Body of pancreas (tissue), 4 donors: Measurements from ENCODE around the gene NCAPD2. TPM values are rescaled to one million over a fixed set of nuclear protein-coding genes. Genes with fewer than 3 reads are reported as not detected.

ENCODE experiments used
- ATAC-seq: fragments of 150-250 bp; one replicate; pipeline ENCODE4 v1.9.1; 2016
- DNase-seq, 4 donors: peaks; one replicate each; pipeline ENCODE4 v3.0.0-alpha.2; 2019
- H3K27ac ChIP-seq, 4 donors: fragments of 200-600 bp; sonication (generic); 1 replicate in 3 of 4; 2 replicates in 1 of 4; pipeline versions ENCODE4 v1.5.1 to v1.6.1; 2016 to 2019; ENCODE audit warnings: mild to moderate bottlenecking in 1 of 4, mixed read lengths in 1 of 4, moderate library complexity in 1 of 4
- H3K27me3 ChIP-seq, 2 donors: fragments of 200-600 bp; sonication (generic); one replicate each; pipeline ENCODE4 v1.6.0; 2016; ENCODE audit warnings: mild to moderate bottlenecking in 1 of 2
- H3K36me3 ChIP-seq, 2 donors: fragments of 200-600 bp; sonication (generic); replicated peaks in 1 of 2; 2 replicates each; pipeline ENCODE4 v1.5.1; 2016; ENCODE audit warnings: low read depth in 2 of 2; ENCODE audit not compliant: insufficient read depth in 1 of 2
- H3K4me1 ChIP-seq: fragments of 200-600 bp; sonication (generic); one replicate; pipeline ENCODE4 v1.6.0; 2016
- H3K4me3 ChIP-seq, 2 donors: fragments of 200-600 bp; sonication (generic); 1 replicate in 1 of 2; 2 replicates in 1 of 2; pipeline ENCODE4 v1.5.1; 2016 to 2019
- H3K9me3 ChIP-seq, 3 donors: fragments of 200-600 bp; sonication (generic); 1 replicate in 2 of 3; 2 replicates in 1 of 3; pipeline ENCODE4 v1.5.1; 2016
- POLR2A ChIP-seq, 3 donors: fragments of 450-650 bp; IDR thresholded peaks; one replicate each; pipeline ENCODE4 v1.6.1; 2016; ENCODE audit warnings: antibody characterized with exemption in 3 of 3, mild to moderate bottlenecking in 2 of 3
- WGBS, 2 donors: methylation state at CpG; one replicate each; pipeline ENCODE4 v1.1.5; 2017; 5-methylcytosine and 5-hydroxymethylcytosine counted together
- intact Hi-C: fragments of 100-400 bp; cut with DNase I; formaldehyde crosslinking; loops from one replicate; pipeline ENCODE4 v1.15.1; 2023
- total RNA-seq, 2 donors: library from RNA; depleted of rRNA; stranded (reverse); fragments of >200 nt; gene quantifications; one replicate each; pipeline ENCODE4 v1.1.0, GENCODE V29; 2016
- TF ChIP-seq, protein P1 (sequence below), 7 experiments: fragments of 450-650 bp in 4 of 7; fragments of 200-600 bp in 3 of 7; sonication (generic) in 3 of 7; IDR thresholded peaks; one replicate each; pipeline ENCODE4 v1.5.1; 2016 to 2019; ENCODE audit warnings: antibody characterized with exemption in 7 of 7

NCAPD2 gene
- total RNA-seq, 2 donors from 2014 or later: 9.3 to 46.1 TPM

DNA sequence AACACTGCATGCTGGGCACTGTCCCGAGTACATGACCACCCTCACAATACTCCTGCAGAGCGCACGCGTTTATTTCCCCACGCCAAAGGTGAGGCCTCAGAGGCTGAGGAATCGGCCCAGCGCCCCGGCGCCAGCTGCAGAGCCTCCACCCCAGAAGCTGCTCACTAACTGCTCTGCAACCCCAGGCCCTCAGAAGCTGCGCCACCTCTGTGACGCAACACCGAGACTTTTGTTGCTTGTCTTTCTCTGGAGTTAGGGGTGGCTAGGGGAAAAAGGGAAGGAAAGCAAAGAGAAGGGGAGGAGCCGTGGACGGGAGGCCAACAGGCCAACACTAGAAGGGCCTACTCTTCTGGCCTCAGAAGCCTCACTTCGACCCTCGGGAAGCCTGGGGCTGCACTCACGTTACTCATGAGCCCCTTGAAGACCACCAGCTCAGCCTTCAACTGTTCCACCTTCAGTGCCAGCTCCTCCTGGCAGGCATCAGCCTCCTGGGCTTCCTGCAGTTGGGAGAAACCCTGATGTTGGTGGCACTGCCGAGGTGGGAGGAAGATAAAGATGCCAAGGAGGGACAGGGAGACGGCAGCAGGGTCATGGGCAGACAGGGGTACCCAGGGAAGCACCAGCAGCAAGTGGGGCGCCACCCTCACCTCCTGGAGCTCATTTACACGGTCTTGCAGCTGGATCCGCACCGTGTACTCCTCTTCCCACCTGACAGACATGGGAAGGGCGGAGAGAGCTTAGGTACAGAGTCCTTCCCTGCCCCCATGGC is 56.6 kb downstream of the NCAPD2 start:
- Histone ChIP-seq H3K4me1 (peaks cover 27% of the 10 kb centered on the region), H3K9me3 (no peaks in the 10 kb centered on the region), H3K4me3 (no peak overlapping the region), H3K27ac (peak overlapping the region in 2 of 4 donors; percentile 35 to 46), H3K27me3 (no peaks in the 10 kb centered on the region), H3K36me3 (peaks cover 0 to 3% of the 10 kb centered on the region in 2 donors)
- no peak for DNase-seq
- WGBS, 2 donors: 66 to 94% methylated on average over 20 to 23 of the region's 24 CpGs
- intact Hi-C loops: no loop called here
- no peak for ATAC-seq
- TF ChIP-seq, protein P1, sequence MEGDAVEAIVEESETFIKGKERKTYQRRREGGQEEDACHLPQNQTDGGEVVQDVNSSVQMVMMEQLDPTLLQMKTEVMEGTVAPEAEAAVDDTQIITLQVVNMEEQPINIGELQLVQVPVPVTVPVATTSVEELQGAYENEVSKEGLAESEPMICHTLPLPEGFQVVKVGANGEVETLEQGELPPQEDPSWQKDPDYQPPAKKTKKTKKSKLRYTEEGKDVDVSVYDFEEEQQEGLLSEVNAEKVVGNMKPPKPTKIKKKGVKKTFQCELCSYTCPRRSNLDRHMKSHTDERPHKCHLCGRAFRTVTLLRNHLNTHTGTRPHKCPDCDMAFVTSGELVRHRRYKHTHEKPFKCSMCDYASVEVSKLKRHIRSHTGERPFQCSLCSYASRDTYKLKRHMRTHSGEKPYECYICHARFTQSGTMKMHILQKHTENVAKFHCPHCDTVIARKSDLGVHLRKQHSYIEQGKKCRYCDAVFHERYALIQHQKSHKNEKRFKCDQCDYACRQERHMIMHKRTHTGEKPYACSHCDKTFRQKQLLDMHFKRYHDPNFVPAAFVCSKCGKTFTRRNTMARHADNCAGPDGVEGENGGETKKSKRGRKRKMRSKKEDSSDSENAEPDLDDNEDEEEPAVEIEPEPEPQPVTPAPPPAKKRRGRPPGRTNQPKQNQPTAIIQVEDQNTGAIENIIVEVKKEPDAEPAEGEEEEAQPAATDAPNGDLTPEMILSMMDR (IDR thresholded peaks at IDR 0.05): no peak
- no peak for TF ChIP-seq POLR2A (IDR thresholded peaks at IDR 0.05)

DNA sequence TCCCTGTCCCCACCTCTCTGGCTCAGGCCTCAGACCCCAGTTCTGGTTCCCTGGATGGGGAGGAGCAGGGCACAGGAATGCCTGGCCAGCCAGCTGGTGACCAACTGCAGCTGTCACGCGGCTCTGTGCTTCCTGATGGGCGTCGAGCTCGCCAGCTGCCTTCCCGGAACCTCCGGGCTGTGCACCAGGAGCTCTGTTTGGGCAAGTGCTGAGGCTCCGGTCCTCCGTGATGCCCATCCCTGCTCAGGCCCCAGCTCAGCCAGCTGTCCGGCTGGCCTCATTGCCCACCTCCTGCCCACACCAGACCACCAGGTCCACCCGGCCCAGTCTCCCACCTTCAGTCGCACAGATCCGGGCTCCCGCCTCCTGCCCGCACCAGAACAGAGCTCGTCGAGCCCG is 57.2 kb downstream of the NCAPD2 start:
- Histone ChIP-seq H3K4me3 (no peak overlapping the region), H3K27me3 (no peaks in the 10 kb centered on the region), H3K27ac (peak overlapping the region in 2 of 4 donors; percentile 35 to 46), H3K36me3 (peaks cover 0 to 2% of the 10 kb centered on the region in 2 donors), H3K9me3 (no peaks in the 10 kb centered on the region), H3K4me1 (peaks cover 32% of the 10 kb centered on the region)
- intact Hi-C loops: no loop called here
- DNase-seq (no peak), ATAC-seq (no peak)
- no peak for TF ChIP-seq POLR2A (IDR thresholded peaks at IDR 0.05)
- TF ChIP-seq, protein P1 (IDR thresholded peaks at IDR 0.05): no peak
- 77 to 79% methylated on average over 11 to 18 of the region's 18 CpGs for WGBS, 2 donors

DNA sequence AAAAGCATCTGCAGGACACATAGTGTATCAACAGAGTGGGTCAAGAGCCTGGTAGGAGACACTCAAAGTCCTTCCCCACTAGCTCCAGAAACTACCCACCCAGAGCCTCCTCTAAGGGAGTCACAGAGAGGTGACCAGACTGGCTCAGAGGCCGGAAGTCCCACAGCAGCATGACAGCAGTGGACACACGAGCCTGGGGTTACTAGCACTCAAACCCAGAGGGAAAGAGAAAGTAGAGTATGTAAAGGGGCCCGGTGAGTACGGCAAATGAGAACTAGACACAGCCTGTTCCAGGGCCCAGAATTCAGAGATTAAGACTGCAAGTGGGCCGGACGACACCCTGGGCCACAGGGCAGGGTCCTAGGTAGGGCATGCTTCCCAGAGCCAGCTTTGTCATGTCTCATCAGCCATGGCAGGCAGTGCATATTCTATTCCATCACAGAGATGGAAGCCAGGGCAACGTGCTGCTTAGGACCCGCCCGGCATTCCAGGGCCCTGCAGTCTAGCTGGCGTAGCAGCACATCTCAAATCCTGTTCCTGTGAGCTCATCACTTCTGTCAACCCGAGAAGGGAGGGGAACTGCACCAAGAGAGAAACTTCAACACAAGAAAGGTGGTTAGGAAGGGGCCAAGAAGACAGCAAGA is 57.7 kb downstream of the NCAPD2 start:
- intact Hi-C loops: no loop called here
- no peak overlapping the region for H3K4me3 ChIP-seq

DNA sequence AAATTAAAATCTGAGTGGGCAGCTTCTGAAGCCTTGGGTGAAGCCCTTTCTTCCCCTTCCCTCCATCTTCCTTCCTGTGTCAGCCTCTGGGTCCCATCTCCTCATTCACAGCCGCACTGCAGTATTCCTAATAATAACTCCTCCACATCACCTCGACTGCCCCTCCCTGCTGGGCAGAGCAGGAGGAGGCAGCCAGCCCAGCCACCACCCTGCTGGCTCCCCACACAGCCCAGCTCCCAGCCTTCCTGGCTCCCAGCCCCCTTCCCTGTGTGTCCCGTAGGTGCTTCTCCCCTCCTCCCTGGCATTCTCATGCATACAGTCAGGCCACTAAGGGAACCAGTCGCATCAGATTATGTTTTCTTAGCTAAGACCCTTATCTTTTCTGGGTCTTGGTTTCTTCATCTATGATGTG is 58.2 kb downstream of the NCAPD2 start:
- H3K9me3 ChIP-seq: no peaks in the 10 kb centered on the region
- DNase-seq (no peak), ATAC-seq (no peak)
- peak overlapping the region in 1 of 4 donors; percentile 35 for H3K27ac ChIP-seq
- H3K4me3 ChIP-seq: no peak overlapping the region
- H3K4me1 ChIP-seq: peaks cover 36% of the 10 kb centered on the region
- no peaks in the 10 kb centered on the region for H3K27me3 ChIP-seq
- intact Hi-C loops: no loop called here
- 42 to 55% methylated on average over 4 of the region's 4 CpGs for WGBS, 2 donors
- H3K36me3 ChIP-seq: no peaks in the 10 kb centered on the region
- no peak for TF ChIP-seq POLR2A (IDR thresholded peaks at IDR 0.05)
- TF ChIP-seq, protein P1 (IDR thresholded peaks at IDR 0.05): no peak

More for the DNA sequence above, 57.7 kb downstream of the NCAPD2 start:
- no peaks in the 10 kb centered on the region for H3K9me3 ChIP-seq
- no peaks in the 10 kb centered on the region for H3K27me3 ChIP-seq
- no peaks in the 10 kb centered on the region for H3K36me3 ChIP-seq
- ATAC-seq (no peak), DNase-seq (no peak)
- TF ChIP-seq POLR2A (IDR thresholded peaks at IDR 0.05): no peak
- TF ChIP-seq, protein P1 (IDR thresholded peaks at IDR 0.05): no peak
- H3K27ac ChIP-seq: peak overlapping the region in 2 of 4 donors; percentile 35 to 46
- H3K4me1 ChIP-seq: peaks cover 36% of the 10 kb centered on the region
- 77 to 89% methylated on average over 8 to 11 of the region's 11 CpGs for WGBS, 2 donors
